Adrenal gland (tissue), 12 donors: ENCODE measurements around the gene DHX57. TPM values are rescaled to one million over a fixed set of nuclear protein-coding genes. Genes with fewer than 3 reads are reported as not detected.
"Not testable (repeated sequence)": the region's sequence is repeated elsewhere in the genome, so short reads cannot be mapped to it uniquely, and the experiment has no call there.

Experiments
- DNase-seq, 7 donors: peaks; one replicate each; pipeline ENCODE4 v3.0.0-alpha.2; 2019 to 2020
- H3K27ac ChIP-seq, 5 donors: fragments of 200-600 bp; sonication (generic) in 4 of 5; 1 replicate in 3 of 5; 2 replicates in 2 of 5; pipeline versions ENCODE4 v1.5.1 to v1.8.0; 2016 to 2020; ENCODE audit warnings: mild to moderate bottlenecking in 1 of 5
- H3K27me3 ChIP-seq: fragments of 200-600 bp; 2 replicates; pipeline ENCODE4 v1.8.0; 2021
- H3K36me3 ChIP-seq, 2 donors: fragments of 200-600 bp; replicated peaks in 1 of 2; 1 replicate in 1 of 2; 2 replicates in 1 of 2; pipeline versions ENCODE4 v1.5.1 to v1.8.0; 2018 to 2022
- H3K4me1 ChIP-seq, 2 donors: fragments of 200-600 bp; replicated peaks in 1 of 2; 1 replicate in 1 of 2; 2 replicates in 1 of 2; pipeline versions ENCODE4 v1.5.1 to v1.8.0; 2018 to 2021
- H3K4me3 ChIP-seq, 4 donors: fragments of 200-600 bp; sonication (generic) in 3 of 4; one replicate each; pipeline ENCODE4 v1.5.1; 2016 to 2018
- H3K9me3 ChIP-seq, 3 donors: fragments of 200-600 bp; sonication (generic) in 1 of 3; replicated peaks in 1 of 3; 1 replicate in 2 of 3; 2 replicates in 1 of 3; pipeline versions ENCODE4 v1.5.1 to v1.8.0; 2016 to 2021
- CTCF ChIP-seq, 6 experiments: fragments of 450-650 bp in 4 of 6; fragments of 200-600 bp in 2 of 6; sonication (generic) in 1 of 6; IDR thresholded peaks; 1 replicate in 5 of 6; 2 replicates in 1 of 6; pipeline versions ENCODE4 v1.5.1 to v1.8.0; 2016 to 2021; ENCODE audit warnings: antibody characterized with exemption in 6 of 6, mild to moderate bottlenecking in 2 of 6, moderate library complexity in 1 of 6
- POLR2A ChIP-seq, 2 donors: fragments of 450-650 bp; IDR thresholded peaks; one replicate each; pipeline ENCODE4 v1.6.1; 2017; ENCODE audit warnings: antibody characterized with exemption in 2 of 2, mild to moderate bottlenecking in 2 of 2, moderate library complexity in 1 of 2
- WGBS, 4 donors: extraction: QIAGEN DNeasy Blood & Tissue Kit in 2 of 4; methylation state at CpG; one replicate each; pipeline versions ENCODE4 v1.1.5 to v1.1.7; 2013 to 2017; 5-methylcytosine and 5-hydroxymethylcytosine counted together
- intact Hi-C, 2 donors: fragments of 100-400 bp; cut with DNase I; formaldehyde crosslinking; loops; one replicate each; pipeline versions ENCODE4 v1.14.1 to v1.15.0; 2022 to 2023
- polyA plus RNA-seq, 3 donors: library from polyadenylated mRNA; stranded (reverse); fragments of 200-250 nt in 2 of 3; fragments of 350-450 nt in 1 of 3; fragmentation: Illumina TruSeq in 1 of 3; extraction: RNeasy Lipid Tissue Mini Kit (QIAGEN cat#74804) in 1 of 3; gene quantifications; one replicate each; pipeline ENCODE4 v1.2.3, GENCODE V29; 2013 to 2014
- total RNA-seq, 9 donors: library from RNA; depleted of rRNA in 4 of 9; stranded (reverse); fragments of >200 nt in 4 of 9; fragments of 120-200 nt in 1 of 9; fragmentation: NEBNext Ultra II Directional in 1 of 9; extraction: Animal tissue kit (Norgen Biotek cat#: 25700) in 1 of 9; gene quantifications; one replicate each; pipeline versions ENCODE4 v1.1.0 to v1.2.4, GENCODE V29; 2013 to 2023
- donor health status: healthy with polysubstance abuse.
- donor health status: Bipolar disorder and iron deficiency.
- donor health status: DM: yes; HTN: yes; CAD: no.
- donor health status: DM: no; HTN: no; CAD: no.
- donor health status: DM: no; HTN: no; CAD: no.
- donor health status: DM: yes; HTN: yes; CAD: no.

DHX57 gene
- total and polyA plus RNA-seq, 12 donors, result 9.4 to 30.5 (median 18.1) TPM

GRCh38 chr2:38763228-38763627 lies 112.5 kb downstream of the DHX57 start:
- Histone ChIP-seq H3K4me3 (no peak overlapping the region), H3K4me1 (no peaks in the 10 kb centered on the region), H3K9me3 (no peaks in the 10 kb centered on the region), H3K27ac (no peak overlapping the region), H3K36me3 (no peaks in the 10 kb centered on the region), H3K27me3 (no peaks in the 10 kb centered on the region)
- DNase-seq, result no peak
- TF ChIP-seq POLR2A (IDR thresholded peaks at IDR 0.05) (no peak), CTCF (IDR thresholded peaks at IDR 0.05) (no peak)
- intact Hi-C loops, result no loop called here
- WGBS, 4 donors, result 68 to 74% (median 72%) methylated on average over 2 of the region's 2 CpGs

- 84 to 100% (median 95%) methylated on average over 3 to 19 of the region's 31 CpGs for WGBS, 4 donors
- H3K9me3 ChIP-seq, intact Hi-C loops, H3K4me3 ChIP-seq, H3K27me3 ChIP-seq, H3K27ac ChIP-seq, H3K4me1 ChIP-seq, DNase-seq, H3K36me3 ChIP-seq: not testable (repeated sequence)
Observed at GRCh38 chr2:38755891-38756290, 119.8 kb downstream of the DHX57 start.

GRCh38 chr2:38754506-38754905 lies 121.2 kb downstream of the DHX57 start:
- intact Hi-C loops, result no loop called here
- H3K4me3 ChIP-seq, result peak overlapping the region in 1 of 4 donors; percentile 38
- TF ChIP-seq POLR2A (IDR thresholded peaks at IDR 0.05) (no peak), CTCF (IDR thresholded peaks at IDR 0.05) (no peak)
- DNase-seq, result no peak
- peaks cover 6 to 14% of the 10 kb centered on the region in 2 donors for H3K4me1 ChIP-seq
- no peaks in the 10 kb centered on the region for H3K9me3 ChIP-seq
- H3K27ac ChIP-seq, result no peak overlapping the region
- H3K27me3 ChIP-seq, result no peaks in the 10 kb centered on the region
- 41 to 51% (median 46%) methylated on average over 3 of the region's 3 CpGs for WGBS, 4 donors
- H3K36me3 ChIP-seq, result peaks cover 0 to 4% of the 10 kb centered on the region in 2 donors

- peaks cover 0 to 9% of the 10 kb centered on the region in 2 donors for H3K36me3 ChIP-seq
- TF ChIP-seq POLR2A (IDR thresholded peaks at IDR 0.05), result no peak
- TF ChIP-seq CTCF (IDR thresholded peaks at IDR 0.05), result no peak
- peak overlapping the region in 1 of 4 donors; percentile 38 for H3K4me3 ChIP-seq
- intact Hi-C loops, result no loop called here
- DNase-seq, result no peak
- H3K4me1 ChIP-seq, result peaks cover 10 to 19% of the 10 kb centered on the region in 2 donors
- H3K27ac ChIP-seq, result no peak overlapping the region
- H3K9me3 ChIP-seq, result no peaks in the 10 kb centered on the region
- no peaks in the 10 kb centered on the region for H3K27me3 ChIP-seq
Observed at GRCh38 chr2:38754049-38754448, 121.7 kb downstream of the DHX57 start.

- H3K9me3 ChIP-seq, result no peaks in the 10 kb centered on the region
- no peak for DNase-seq
- H3K27me3 ChIP-seq, result no peaks in the 10 kb centered on the region
- H3K36me3 ChIP-seq, result peaks cover 0 to 32% of the 10 kb centered on the region in 2 donors
- peaks cover 19 to 41% of the 10 kb centered on the region in 2 donors for H3K4me1 ChIP-seq
- H3K4me3 ChIP-seq, result peak overlapping the region in 3 of 4 donors; percentile 6 to 90 (median 87)
- 27 to 32% (median 29%) methylated on average over 18 of the region's 18 CpGs for WGBS, 4 donors
- peak overlapping the region; percentile 96 to 100 (median 99) for H3K27ac ChIP-seq
- TF ChIP-seq POLR2A (IDR thresholded peaks at IDR 0.05), result no peak
- no peak for TF ChIP-seq CTCF (IDR thresholded peaks at IDR 0.05)
- intact Hi-C loops, result no loop called here
Observed at GRCh38 chr2:38751596-38752410, 123.9 kb downstream of the DHX57 start.
